Mesenchymal stem cell (in vitro differentiated cells and primary cell): ENCODE data around the gene C1orf146.
"Not testable (repeated sequence)": the region's sequence is repeated elsewhere in the genome, so short reads cannot be mapped to it uniquely, and the experiment has no call there.

Source experiments
- DNase-seq: peaks from one replicate; pipeline ENCODE4 v3.0.0-alpha.2; 2013
- H2AFZ ChIP-seq: one replicate; pipeline ENCODE4 v1.6.1; 2013; ENCODE audit warnings: low read depth, mild to moderate bottlenecking, control low read depth, inconsistent platforms, low read length, moderate library complexity
- H2AK5ac ChIP-seq: 2 replicates; pipeline ENCODE4 v1.6.1; 2013; ENCODE audit warnings: low read length, moderate library complexity, mild to moderate bottlenecking, inconsistent platforms; ENCODE audit not compliant: severe bottlenecking
- H2BK120ac ChIP-seq: one replicate; pipeline ENCODE4 v1.6.1; 2013; ENCODE audit warnings: low read depth, mild to moderate bottlenecking, inconsistent platforms, low read length, moderate library complexity
- H2BK12ac ChIP-seq, 2 experiments: one replicate each; pipeline ENCODE4 v1.6.1; 2013; ENCODE audit warnings: inconsistent platforms in 2 of 2, low read length in 2 of 2, mild to moderate bottlenecking in 2 of 2, moderate library complexity in 2 of 2, control low read depth in 1 of 2
- H2BK15ac ChIP-seq: one replicate; pipeline ENCODE4 v1.6.1; 2013; ENCODE audit warnings: mild to moderate bottlenecking, low read depth, inconsistent platforms; ENCODE audit not compliant: poor library complexity, severe bottlenecking
- H2BK5ac ChIP-seq: 2 replicates; pipeline ENCODE4 v1.6.1; 2013; ENCODE audit warnings: low read depth, mild to moderate bottlenecking, low read length, control low read depth, inconsistent platforms; ENCODE audit not compliant: poor library complexity, severe bottlenecking
- H3K14ac ChIP-seq, 2 experiments: one replicate each; pipeline ENCODE4 v1.6.1; 2013; ENCODE audit warnings: inconsistent platforms in 2 of 2, low read length in 2 of 2, control low read depth in 1 of 2, mild to moderate bottlenecking in 1 of 2, moderate library complexity in 1 of 2
- H3K18ac ChIP-seq, 2 experiments: one replicate each; pipeline ENCODE4 v1.6.1; 2013; ENCODE audit warnings: inconsistent platforms in 2 of 2, low read length in 2 of 2, control low read depth in 1 of 2, low read depth in 1 of 2, mild to moderate bottlenecking in 1 of 2
- H3K23ac ChIP-seq, 2 experiments: one replicate each; pipeline ENCODE4 v1.6.1; 2013; ENCODE audit warnings: inconsistent platforms in 2 of 2, low read length in 2 of 2, mild to moderate bottlenecking in 2 of 2, moderate library complexity in 2 of 2, control low read depth in 1 of 2
- H3K27ac ChIP-seq: 2 replicates; pipeline ENCODE4 v1.5.1; 2013; ENCODE audit warnings: mild to moderate bottlenecking, moderate library complexity, low read length, control low read depth, inconsistent platforms; ENCODE audit not compliant: poor library complexity, severe bottlenecking
- H3K27me3 ChIP-seq, 2 experiments: 2 replicates each; pipeline versions ENCODE4 v1.6.1 to v1.7.0; 2013; ENCODE audit warnings: low read length in 2 of 2, mild to moderate bottlenecking in 2 of 2, moderate library complexity in 2 of 2, control low read depth in 1 of 2, inconsistent platforms in 1 of 2; ENCODE audit not compliant: control insufficient read depth in 1 of 2, insufficient read depth in 1 of 2
- H3K36me3 ChIP-seq, 2 experiments: 2 replicates each; pipeline versions ENCODE4 v1.6.1 to v1.7.0; 2013; ENCODE audit warnings: low read length in 2 of 2, control low read depth in 1 of 2, inconsistent platforms in 1 of 2, low read depth in 1 of 2, mild to moderate bottlenecking in 1 of 2; ENCODE audit not compliant: insufficient read depth in 2 of 2, control insufficient read depth in 1 of 2
- H3K4ac ChIP-seq, 2 experiments: one replicate each; pipeline ENCODE4 v1.6.1; 2013; ENCODE audit warnings: inconsistent platforms in 2 of 2, low read length in 2 of 2, mild to moderate bottlenecking in 2 of 2, moderate library complexity in 2 of 2, control low read depth in 1 of 2, low read depth in 1 of 2
- H3K4me1 ChIP-seq: 2 replicates; pipeline ENCODE4 v1.6.1; 2013; ENCODE audit warnings: low read depth, low read length, control low read depth; ENCODE audit not compliant: control insufficient read depth, insufficient read depth
- H3K4me2 ChIP-seq: 2 replicates; pipeline ENCODE4 v1.6.1; 2013; ENCODE audit warnings: low read length, mild to moderate bottlenecking, inconsistent platforms; ENCODE audit not compliant: poor library complexity, severe bottlenecking
- H3K4me3 ChIP-seq, 2 experiments: 2 replicates each; pipeline versions ENCODE4 v1.5.1 to v1.7.0; 2013; ENCODE audit warnings: low read length in 2 of 2, mild to moderate bottlenecking in 2 of 2, control low read depth in 1 of 2, low read depth in 1 of 2; ENCODE audit not compliant: insufficient read depth in 1 of 2
- H3K79me1 ChIP-seq: replicated peaks from 2 replicates; pipeline ENCODE4 v1.6.1; 2013; ENCODE audit warnings: mild to moderate bottlenecking, control low read depth, low read length, inconsistent platforms; ENCODE audit not compliant: poor library complexity, severe bottlenecking
- H3K9ac ChIP-seq: 2 replicates; pipeline ENCODE4 v1.7.0; 2013; ENCODE audit warnings: mild to moderate bottlenecking, low read length, moderate library complexity
- H3K9me3 ChIP-seq: 2 replicates; pipeline ENCODE4 v1.7.0; 2013; ENCODE audit warnings: mild to moderate bottlenecking, low read length; ENCODE audit not compliant: control insufficient read depth
- H4K8ac ChIP-seq: one replicate; pipeline ENCODE4 v1.6.1; 2013; ENCODE audit warnings: inconsistent platforms, mild to moderate bottlenecking, low read length, moderate library complexity
- H4K91ac ChIP-seq: one replicate; pipeline ENCODE4 v1.6.1; 2013; ENCODE audit warnings: mild to moderate bottlenecking, low read length, inconsistent platforms
- WGBS: methylation state at CpG from one replicate; pipeline ENCODE4 v1.1.7; 2013; ENCODE audit warnings: mixed read lengths; 5-methylcytosine and 5-hydroxymethylcytosine counted together

The C1orf146 gene

GRCh38 chr1:92230736-92231135 lies 13.0 kb downstream of the C1orf146 start:
- Histone ChIP-seq H3K18ac (no peak overlapping the region), H3K23ac (no peak overlapping the region), H2AK5ac (no peak overlapping the region), H3K9ac (no peak overlapping the region), H2AFZ (no peak overlapping the region), H3K79me1 (no peaks in the 10 kb centered on the region), H2BK12ac (no peak overlapping the region), H3K27ac (no peak overlapping the region), H2BK5ac (no peak overlapping the region), H3K4me3 (no peak overlapping the region), H4K91ac (no peak overlapping the region), H3K36me3 (no peaks in the 10 kb centered on the region), H3K4me1 (no peaks in the 10 kb centered on the region), H3K9me3 (no peaks in the 10 kb centered on the region), H3K4me2 (no peak overlapping the region), H4K8ac (no peak overlapping the region), H3K14ac (no peak overlapping the region), H2BK120ac (no peak overlapping the region), H3K27me3 (no peaks in the 10 kb centered on the region), H2BK15ac (no peak overlapping the region), H3K4ac (no peak overlapping the region)
- 94% methylated on average over 1 of the region's 1 CpG for WGBS
- DNase-seq, result no peak

GRCh38 chr1:92240034-92240433 lies 22.3 kb downstream of the C1orf146 start:
- Histone ChIP-seq H2BK120ac (no peak overlapping the region), H3K27ac (no peak overlapping the region), H3K14ac (no peak overlapping the region), H4K8ac (no peak overlapping the region), H3K4me2 (no peak overlapping the region), H2AK5ac (no peak overlapping the region), H3K9me3 (no peaks in the 10 kb centered on the region), H2BK5ac (no peak overlapping the region), H2AFZ (no peak overlapping the region), H4K91ac (no peak overlapping the region), H3K9ac (no peak overlapping the region), H3K23ac (no peak overlapping the region), H3K18ac (no peak overlapping the region), H3K27me3 (no peaks in the 10 kb centered on the region), H3K79me1 (no peaks in the 10 kb centered on the region), H2BK12ac (no peak overlapping the region), H3K4ac (no peak overlapping the region), H2BK15ac (no peak overlapping the region), H3K4me1 (no peaks in the 10 kb centered on the region), H3K4me3 (no peak overlapping the region), H3K36me3 (no peaks in the 10 kb centered on the region)
- DNase-seq, result no peak
- 100% methylated on average over 1 of the region's 2 CpGs for WGBS

- H3K14ac ChIP-seq, result no peak overlapping the region
- H3K9me3 ChIP-seq, result no peaks in the 10 kb centered on the region
- H3K79me1 ChIP-seq, result no peaks in the 10 kb centered on the region
- no peak overlapping the region for H3K23ac ChIP-seq
- no peak overlapping the region for H2AK5ac ChIP-seq
- no peak overlapping the region for H2BK15ac ChIP-seq
- H2AFZ ChIP-seq, result no peak overlapping the region
- DNase-seq, result no peak
- H4K8ac ChIP-seq, result no peak overlapping the region
- H3K4me3 ChIP-seq, result no peak overlapping the region
- WGBS, result 100% methylated on average over 1 of the region's 1 CpG
- H3K4me2 ChIP-seq, result no peak overlapping the region
- no peak overlapping the region for H2BK12ac ChIP-seq
- H3K18ac ChIP-seq, result no peak overlapping the region
- no peak overlapping the region for H2BK120ac ChIP-seq
- H4K91ac ChIP-seq, result no peak overlapping the region
- H3K4me1 ChIP-seq, result no peaks in the 10 kb centered on the region
- peaks cover 3 to 29% of the 10 kb centered on the region in 2 experiments for H3K36me3 ChIP-seq
- no peaks in the 10 kb centered on the region for H3K27me3 ChIP-seq
- no peak overlapping the region for H3K4ac ChIP-seq
- H3K27ac ChIP-seq, result no peak overlapping the region
- no peak overlapping the region for H3K9ac ChIP-seq
- no peak overlapping the region for H2BK5ac ChIP-seq
These were observed 26.7 kb downstream of the C1orf146 start for GRCh38 chr1:92244376-92244775.

- H3K9me3 ChIP-seq, H3K4me2 ChIP-seq, H3K27me3 ChIP-seq: not testable (repeated sequence)
These were observed 37.0 kb downstream of the C1orf146 start for GRCh38 chr1:92254714-92255113.

More at GRCh38 chr1:92254714-92255113, 37.0 kb downstream of the C1orf146 start:
- not testable (repeated sequence) for H3K4me3 ChIP-seq, H3K4ac ChIP-seq, H3K23ac ChIP-seq, H2BK15ac ChIP-seq, H3K4me1 ChIP-seq, H2AK5ac ChIP-seq, H2AFZ ChIP-seq, H2BK12ac ChIP-seq, H3K27ac ChIP-seq, H2BK5ac ChIP-seq, H3K18ac ChIP-seq, H3K14ac ChIP-seq, H3K9ac ChIP-seq, H4K8ac ChIP-seq, DNase-seq, H3K79me1 ChIP-seq, H4K91ac ChIP-seq, H2BK120ac ChIP-seq
- H3K36me3 ChIP-seq, result peaks cover 7 to 30% of the 10 kb centered on the region in 2 experiments
- no CpG with 5 or more reads among the region's 3 CpGs for WGBS
